IPS DF 4.7 (cell line): ENCODE data around the gene CDC42.

Experiments used
- DNase-seq: peaks from one replicate; pipeline ENCODE4 v3.0.0-alpha.2; 2013; ENCODE audit warnings: low spot score; ENCODE audit errors: extremely low read depth

The CDC42 gene

DNA sequence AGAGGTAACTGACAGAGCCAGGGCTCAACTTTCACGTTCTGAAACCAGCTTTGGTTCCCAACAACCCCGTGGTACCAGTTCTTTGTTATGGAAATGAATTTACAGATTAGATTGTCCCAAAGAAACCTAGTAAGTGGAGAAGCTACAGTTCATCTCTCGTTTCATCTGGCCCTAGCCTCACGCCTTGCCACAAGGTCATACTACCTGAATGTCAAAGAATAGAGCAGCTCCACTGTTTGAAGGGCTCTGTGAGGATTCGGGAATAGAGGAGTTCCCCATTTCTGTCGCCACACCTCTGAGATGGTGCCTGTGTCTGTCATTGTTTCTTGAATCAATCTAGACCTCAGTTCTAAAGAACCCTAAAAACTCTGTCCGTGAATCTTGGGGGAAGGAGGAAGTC is 15.0 kb upstream of the CDC42 start:
- no peak for DNase-seq

DNA sequence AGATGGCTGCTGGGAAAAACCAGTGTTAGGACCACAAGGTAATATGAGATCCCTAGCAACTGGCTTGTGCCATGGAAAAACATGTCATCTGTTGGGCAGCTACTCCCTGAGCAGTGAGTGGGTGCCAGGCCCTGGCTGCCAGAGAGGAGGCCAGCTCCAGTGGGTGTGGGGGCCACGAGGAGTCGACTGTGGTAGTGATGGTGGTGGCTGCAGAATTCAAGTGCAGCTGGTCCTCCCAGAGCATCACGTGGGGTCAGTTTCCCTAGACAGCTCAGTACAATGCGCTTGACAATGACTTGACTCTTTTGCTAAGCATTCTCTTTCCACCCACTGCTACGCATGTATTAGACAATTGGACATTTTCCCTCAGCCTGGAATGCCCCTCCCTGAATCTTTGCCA is 14.5 kb upstream of the CDC42 start:
- no peak for DNase-seq

DNA sequence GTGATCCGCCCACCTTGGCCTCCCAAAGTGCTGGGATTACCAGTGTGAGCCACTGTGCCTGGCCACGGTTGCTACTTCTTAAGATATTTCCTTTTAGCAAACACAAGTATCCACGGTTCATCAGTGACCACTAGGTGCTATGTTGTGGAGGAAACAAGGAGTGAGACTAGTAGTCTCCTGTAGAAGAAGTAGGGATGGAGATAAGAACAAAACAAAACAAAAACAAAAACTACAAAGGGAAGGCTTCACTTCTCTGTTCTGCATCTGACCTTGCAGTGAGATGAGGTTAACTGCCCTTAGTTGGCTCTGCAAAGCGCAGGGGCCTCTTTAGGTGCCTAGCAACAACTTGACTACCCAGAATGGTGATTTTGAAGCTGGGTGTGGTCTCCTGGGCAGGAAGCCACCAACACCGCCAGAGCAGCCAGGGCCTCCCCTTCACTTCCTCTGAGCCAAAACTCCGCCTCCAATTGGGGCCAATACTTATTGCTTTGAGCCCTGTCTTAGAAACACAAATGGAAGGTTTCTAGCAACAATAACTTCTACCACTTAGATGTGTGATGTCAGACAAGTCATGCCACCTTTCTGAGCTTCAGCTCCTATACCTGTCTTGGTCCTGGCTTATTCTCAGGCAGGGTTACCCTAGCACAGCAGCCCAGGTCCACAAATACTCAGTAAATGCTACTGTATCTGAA is 12.8 kb upstream of the CDC42 start:
- no peak for DNase-seq

DNA sequence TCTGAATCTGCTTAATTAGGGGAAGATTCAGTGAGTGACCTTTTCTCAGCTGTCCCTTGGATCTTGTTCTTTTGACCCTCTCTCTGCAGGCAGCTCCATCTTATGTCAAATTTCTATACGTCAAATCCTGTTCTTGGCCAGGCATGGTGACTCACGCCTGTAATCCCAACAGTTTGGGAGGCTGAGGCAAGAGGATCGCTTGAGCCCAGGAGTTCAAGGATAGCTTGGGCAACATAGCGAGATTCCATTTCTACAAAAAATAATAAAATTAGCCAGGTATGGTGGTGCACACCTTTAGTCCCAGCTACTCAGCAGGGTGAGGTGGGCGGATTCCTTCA is 12.3 kb upstream of the CDC42 start:
- DNase-seq, result no peak

DNA sequence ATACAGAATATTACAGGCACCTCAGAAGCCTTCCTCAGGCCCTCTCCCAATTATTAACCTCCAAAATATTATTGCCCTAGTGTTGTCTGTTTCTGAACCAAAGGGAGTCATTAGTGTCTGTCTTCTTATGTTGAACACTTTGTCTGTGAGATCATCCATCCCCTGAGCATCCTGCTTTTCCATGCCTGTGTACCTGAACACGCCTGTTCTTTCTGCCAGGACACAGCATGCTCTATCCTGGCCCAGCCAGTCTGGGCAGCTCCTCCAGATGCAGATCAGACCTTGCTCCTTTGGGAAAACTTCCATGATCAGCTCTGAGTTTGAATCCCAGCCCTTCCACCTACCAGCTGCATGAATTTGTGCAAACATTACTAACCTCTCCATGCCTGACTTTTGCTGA is 11.0 kb upstream of the CDC42 start:
- no peak for DNase-seq

DNA sequence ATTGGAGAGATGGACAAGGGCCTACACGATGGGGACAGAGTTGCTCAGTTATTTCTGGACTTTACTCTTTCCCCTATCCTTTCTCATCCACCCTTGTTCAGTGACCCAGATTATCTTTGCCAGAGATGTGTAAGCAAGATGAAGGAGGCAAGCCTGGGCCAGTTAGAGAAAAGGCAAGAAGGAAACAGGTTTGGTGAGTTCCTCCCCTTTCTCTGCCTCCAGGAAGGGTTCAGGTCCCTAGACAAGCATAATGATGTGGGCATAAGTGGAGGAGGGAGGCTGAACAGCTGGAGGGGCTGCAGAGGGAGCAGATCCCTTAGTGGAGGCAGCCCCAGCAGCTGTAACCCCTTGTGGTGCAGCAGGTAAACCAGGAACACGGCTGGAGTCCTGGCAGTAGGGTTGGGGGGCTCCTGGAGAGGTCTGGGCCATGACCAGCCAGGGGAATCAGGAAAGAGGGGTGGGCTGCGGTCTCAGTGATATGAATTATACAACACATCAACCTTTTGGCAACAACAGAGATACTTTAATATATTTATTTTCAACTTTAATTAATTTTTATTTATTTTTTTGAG is 9.2 kb upstream of the CDC42 start:
- DNase-seq, result no peak

DNA sequence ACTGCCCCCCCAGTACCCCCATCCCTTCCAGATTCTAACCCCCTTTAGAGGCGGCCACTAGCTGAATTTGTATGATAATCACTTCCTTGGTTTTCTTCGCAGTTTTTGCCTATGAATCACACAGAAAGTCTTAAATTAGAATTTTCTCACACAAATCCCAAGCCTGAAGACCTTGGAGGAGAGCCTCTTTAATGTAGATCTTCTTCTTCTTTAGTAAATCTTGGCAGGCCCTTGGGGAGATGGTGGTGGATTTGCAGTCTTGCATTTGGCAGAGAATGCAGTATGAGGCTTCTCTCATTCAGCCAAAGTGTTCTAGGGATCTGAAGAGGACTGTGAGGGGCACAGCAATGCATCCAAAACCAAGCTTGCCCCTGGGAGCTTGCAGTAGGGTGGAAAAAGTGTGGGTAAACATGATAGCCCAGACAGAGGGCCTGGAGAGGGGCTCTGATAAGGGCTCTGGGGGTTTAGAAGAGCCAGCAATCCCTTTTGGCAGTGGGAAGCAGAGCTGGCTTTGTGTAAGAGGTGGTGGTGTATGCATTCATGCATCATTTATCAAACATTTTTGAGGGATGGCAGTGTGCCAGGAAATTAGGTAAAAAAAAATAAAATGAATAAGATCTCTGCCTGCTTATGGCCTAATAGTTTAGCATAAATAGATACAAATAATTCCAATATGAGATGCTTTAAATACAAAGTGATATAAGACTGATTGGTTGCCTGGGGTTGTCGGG is 7.7 kb upstream of the CDC42 start:
- DNase-seq, result no peak

DNA sequence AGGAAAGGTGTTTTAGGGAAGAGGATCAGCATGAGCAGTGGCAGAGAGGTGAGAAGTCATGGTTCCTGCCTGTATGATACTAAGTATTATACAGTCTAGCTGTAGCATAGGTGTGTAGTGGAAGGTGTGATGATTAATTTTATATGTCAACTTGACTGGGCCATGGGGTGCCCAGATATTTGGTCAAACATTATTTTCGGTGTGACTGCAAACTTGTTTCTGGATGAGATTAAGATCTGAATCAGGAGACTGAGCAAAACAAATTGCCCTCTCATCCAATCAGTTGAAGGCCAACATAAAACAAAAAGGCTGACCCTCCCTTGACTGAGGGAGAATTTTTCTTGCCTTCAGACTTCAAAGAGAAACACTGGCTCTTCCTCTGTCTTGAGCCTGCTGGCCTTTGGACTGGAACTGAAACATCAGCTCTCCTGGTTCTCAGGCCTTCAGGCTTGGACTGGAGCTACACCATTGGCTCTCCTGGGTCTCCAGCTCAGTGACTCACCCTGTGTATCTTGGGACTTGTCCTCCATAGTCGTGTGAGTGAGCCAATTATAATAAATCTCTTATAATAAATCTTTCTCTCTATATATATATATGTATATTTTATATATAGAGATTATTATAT is 6.8 kb upstream of the CDC42 start:
- DNase-seq, result no peak

DNA sequence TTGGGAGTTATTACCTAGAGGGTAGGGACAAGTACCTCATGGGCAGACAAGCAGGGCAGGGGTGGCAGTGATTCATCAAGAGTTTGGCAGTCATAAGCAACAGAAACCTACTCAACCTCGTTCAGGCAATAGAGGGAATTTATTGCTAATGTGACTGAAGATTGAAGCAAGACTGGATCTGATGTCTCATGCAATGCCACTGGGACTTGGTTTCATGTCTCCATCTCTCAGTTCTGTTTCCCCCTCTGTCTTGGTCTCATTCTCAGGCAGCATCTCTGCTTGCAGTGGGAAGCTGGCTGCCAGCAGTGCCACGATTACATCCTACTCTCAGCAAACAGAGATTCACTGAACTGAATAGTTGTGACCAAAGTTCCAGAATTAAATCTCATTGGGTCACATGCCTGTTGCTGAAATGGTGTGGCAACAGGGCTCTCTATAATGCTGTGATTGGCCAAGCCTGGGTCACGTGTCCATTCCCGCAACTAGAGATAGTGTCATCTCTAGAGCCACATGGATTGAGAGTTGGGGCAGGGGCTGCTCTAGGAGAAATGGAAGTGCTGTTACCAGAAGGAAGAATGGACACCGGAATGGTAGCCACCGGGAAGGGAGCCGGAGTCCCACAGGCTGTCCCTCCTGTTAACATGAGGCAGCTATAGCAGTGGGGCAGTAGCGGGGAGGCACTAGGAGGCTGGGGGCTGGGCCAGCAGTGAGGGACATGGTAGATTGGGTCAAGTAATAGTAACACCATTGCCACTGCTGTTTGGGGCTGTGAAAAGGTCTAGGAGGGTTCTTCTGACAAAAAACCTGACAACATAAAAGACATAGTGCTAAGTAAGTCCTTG is 3.9 kb upstream of the CDC42 start:
- DNase-seq, result no peak

DNA sequence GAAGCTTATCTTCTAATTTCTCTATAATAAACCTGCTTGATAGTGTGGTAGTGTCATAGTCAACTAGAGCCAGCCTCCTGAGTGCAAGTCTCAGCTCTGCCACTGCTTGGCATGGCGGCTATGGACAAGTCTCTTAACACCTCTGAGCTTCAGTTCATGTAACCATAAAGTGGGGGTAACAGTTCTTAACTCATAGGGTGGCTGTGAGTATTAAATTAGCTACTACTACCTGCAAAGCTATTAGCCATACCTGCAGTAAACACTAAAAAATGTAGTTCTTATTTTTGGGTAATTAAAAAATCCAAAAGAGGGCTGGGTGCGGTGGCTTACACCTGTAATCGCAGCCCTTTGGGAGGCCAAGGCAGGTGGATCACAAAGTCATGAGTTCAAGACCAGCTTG is 2.2 kb upstream of the CDC42 start:
- no peak for DNase-seq

DNA sequence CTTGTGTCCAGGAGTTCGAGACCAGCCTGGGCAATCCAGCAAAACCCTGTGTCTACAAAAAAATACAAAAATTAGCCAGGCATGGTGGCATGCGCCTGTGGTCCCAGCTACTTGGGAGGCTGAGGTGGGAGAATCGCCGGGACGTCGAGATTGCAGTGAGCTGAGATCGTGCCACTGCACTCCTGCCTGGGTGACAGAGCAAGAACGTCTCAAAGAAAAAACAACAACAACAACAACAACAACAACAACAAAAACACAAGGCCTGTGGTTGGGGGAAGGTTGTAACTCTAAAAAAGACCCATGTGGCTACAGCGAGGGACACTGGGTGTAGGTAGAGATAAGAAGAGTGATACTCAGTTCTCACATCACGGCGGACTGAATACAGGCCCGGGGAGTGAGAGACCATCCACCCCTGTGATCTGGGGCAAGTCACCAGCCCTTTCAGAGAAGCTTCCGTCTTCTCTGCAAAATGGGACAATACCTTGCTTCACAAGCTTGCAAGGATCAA is 848 bp upstream of the CDC42 start:
- DNase-seq, result no peak

DNA sequence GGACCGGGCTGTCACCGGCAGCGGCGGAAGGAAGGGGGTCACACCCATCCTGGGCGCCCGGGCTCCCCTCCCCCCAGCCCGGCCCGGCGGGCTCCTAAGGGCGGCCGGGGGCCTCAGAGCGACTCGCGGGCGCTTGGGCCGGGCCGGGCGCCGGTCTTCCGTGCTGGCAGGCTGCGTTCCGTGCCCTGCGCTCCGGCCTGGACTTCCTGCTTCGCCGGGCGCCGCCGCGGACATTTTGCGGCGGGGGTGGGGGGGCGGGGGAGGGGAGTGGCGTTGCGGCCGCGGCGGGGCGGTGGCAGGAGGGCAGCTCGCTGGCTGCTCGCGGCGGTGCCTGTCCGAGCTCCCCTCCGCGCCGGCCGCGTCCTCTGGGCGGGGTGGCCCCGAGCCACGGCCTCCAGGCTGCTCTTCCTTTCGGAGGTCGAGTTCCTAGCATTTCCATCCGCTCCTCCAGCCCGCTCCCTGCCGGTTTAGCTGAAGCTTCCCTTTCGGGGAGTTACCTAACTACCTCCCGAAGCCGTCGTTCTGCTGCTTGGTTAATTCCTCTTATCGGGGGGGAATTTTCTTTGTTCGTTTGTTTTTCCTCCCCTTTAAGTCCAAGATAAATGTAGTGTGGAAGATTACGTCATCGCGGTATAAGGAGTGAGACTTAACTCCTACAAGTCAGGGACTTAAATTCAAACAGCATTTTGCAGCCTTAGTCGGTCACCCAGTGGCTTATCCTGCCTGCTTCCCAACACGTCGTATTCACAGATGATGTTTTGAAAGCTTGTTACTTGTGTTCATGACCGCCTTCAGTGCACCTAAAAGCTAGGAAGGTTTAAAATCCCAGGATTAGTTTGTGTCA is 730 bp downstream of the CDC42 start:
- no peak for DNase-seq

DNA sequence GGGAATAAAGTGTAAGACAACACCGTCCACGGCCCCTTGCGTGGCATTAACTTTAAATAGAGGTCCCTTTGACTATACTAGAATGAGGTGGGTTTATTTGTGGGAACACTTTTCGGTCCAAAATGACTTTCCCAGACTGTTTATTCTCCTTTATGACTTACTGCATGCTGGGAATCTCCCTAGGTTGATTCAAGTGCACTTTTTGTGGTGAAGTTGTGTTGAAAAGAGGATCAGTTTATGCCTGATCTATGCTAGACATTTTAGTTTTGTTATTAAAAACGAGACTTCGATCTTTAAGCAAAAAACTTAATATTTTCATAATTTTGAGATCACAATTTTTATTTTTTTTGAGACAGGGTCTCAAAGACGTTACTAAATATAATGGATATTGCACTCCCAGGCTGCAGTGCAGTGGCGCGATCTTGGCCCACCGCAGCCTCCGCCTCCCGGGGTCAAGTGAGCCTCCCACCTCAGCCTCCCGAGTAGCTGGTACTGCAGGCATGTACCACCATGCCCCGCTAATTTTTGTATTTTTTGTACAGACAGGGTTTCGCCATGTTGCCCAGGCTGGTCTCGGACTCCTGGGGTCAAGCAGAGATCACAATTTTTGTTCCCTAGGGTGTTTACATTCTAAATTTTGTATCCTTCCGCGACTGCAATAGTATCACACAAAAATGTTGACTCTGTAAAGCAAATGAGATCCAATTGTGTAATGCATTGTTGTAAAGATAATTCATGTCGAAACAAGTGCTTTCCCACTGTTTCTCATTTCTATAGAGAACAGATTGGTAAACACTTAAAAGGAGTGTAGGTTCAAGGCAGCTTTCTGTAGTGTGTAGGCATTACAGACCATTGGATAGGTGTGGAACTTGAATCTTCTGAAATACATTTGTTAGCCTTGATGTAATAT is 1.6 kb downstream of the CDC42 start:
- no peak for DNase-seq

DNA sequence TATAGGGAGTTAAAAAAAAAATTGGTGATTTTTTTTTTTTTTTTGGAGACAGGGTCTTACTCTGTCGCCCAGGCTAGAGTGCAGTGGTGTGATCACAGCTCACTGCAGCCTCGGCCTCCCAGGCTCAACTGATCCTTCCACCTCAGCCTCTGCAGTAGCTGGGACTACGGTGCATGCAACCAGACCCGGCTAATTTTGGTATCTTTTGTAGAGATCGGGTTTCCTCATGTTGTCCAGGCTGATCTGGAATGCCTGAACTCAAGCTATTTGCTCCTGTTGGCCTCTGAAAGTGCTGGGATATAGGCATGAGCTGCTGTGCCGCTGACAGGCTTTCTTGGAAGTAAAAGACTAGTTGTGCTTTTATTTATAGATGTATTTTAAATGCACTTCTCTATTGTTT is 3.0 kb downstream of the CDC42 start:
- DNase-seq, result no peak

DNA sequence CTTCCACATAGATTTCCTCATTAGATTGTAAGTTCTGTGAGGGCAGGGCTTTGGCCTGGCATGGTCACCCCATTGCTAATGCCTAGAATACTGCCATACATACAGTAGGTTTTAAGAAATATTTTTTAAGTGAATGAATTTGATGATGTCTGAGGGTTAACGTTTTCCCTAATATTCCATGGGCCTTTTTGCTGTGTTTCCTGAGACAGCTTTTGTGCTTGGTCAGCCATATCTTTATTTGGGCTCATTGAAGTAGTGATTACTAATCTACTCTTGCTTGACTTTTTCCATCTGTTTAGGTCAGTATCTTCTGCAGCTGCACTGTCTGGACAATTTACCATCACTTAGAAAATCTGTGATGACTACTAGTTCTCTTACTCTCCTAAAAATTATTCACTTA is 3.5 kb downstream of the CDC42 start:
- DNase-seq, result no peak

DNA sequence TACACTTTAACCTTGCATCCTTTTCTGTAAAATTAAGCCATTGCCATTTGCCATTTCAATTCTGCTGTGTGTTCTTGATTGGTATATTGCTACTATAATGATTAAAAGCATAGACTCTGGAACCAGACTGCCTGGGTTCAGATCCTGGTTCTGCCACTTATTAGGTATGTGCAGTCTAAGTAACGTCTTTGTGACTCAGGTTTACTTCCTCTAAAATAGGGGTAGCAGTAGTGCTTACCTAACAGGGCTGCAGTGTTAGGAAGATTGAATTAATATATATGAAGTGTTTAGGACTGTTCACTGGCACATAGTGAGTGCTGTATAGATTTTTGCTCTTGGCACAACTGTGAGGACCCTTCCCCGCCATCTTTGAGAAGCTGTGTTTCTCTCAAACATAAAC is 4.4 kb downstream of the CDC42 start:
- no peak for DNase-seq

DNA sequence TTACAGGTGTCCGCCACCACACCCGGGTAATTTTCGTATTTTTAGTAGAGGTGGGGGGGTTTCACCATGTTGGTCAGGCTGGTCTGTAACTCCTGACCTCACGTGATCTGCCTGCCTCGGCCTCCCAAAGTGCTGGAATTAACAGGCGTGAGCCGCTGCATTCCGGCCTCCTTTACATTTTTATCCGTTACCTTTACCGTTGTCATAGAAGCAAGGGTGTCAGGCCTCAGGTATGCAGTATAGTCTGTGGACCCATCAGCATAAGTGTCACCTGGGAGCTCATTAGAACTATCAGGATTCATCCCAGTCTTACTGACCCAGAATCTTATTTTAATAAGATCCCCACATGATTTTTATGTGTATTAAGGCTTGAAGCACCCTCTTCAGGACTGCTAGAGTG is 5.4 kb downstream of the CDC42 start:
- no peak for DNase-seq

DNA sequence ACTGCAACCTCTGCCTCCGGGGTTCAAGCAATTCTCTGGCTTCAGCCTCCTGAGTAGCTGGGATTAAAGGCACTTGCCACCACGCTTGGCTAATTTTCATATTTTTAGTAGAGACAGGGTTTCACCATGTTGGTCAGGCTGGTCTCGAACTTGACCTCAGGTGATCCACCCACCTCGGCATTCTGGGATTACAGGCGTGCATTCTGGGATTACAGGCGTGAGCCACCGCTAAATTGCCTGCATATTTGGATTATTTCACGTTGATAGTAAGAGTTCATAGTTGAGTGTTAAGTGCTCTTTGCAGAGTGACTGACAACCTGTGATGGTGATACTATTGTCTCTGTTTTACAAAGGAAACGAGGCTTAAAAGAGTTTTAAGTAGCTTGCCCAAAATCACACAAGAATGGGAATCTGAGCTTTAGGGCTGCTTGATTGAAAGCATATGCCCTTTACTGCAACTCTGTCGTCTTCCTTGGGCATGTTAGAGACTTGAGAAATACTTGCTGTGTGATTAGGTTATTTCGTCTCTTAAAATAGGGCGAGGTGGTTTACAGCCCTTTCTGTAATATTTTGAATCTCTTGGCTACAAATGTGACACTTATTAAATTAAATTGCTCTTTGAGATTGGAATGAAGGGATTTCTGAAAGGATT is 12.4 kb downstream of the CDC42 start:
- DNase-seq, result no peak

DNA sequence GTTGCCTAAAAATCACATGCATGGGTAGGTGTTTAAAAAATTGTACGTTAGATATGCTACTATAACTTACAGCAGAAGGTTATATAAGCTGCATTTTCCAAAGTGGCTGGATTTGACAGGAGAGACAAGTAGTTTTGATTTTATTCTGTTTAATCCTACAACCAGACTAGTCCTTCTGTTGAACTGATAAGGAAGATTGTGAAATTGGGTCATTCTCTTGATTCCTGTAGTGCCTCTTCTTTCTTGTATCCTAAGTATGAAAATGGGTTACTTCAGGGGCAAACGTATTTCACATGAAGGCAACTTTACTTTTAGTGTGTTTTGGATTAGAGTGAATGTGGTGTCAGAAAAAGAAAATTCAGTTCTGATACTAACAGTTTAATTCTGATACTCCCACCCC is 19.0 kb downstream of the CDC42 start:
- no peak for DNase-seq
